A549 (cell line): Measurements from ENCODE around the gene DPYD.

Source experiments
- CBX8 ChIP-seq: fragments of 200-600 bp; sonication (generic); IDR thresholded peaks from 2 replicates; pipeline ENCODE4 v1.6.1; 2016
- JUNB ChIP-seq: fragments of >200 bp; sonication (Bioruptor Twin); formaldehyde crosslinking; IDR thresholded peaks from 2 replicates; pipeline ENCODE4 v1.6.1; 2016
- KDM1A ChIP-seq: fragments of 200-600 bp; sonication (generic); IDR thresholded peaks from 2 replicates; pipeline ENCODE4 v1.6.1; 2016; ENCODE audit warnings: low read depth, mild to moderate bottlenecking
- KDM5A ChIP-seq: fragments of 200-600 bp; sonication (generic); IDR thresholded peaks from 2 replicates; pipeline ENCODE4 v1.6.1; 2016; ENCODE audit warnings: antibody characterized with exemption, mild to moderate bottlenecking
- NPAS2 ChIP-seq: fragments of 250-450 bp; sonication (Bioruptor Pico); IDR thresholded peaks from 2 replicates; pipeline ENCODE4 v1.8.0; 2022; ENCODE audit warnings: mild to moderate bottlenecking, moderate library complexity, borderline replicate concordance
- POLR2A ChIP-seq: IDR thresholded peaks from 2 replicates; pipeline ENCODE4 v1.6.1; 2012; ENCODE audit warnings: mild to moderate bottlenecking, low read length
- RAD21 ChIP-seq, 2 experiments: fragments of >200 bp in 1 of 2; sonication (Bioruptor Twin) in 1 of 2; formaldehyde crosslinking in 1 of 2; IDR thresholded peaks in 1 of 2; conservative IDR thresholded peaks in 1 of 2; 2 replicates in 1 of 2; 3 replicates in 1 of 2; pipeline ENCODE4 v1.6.1; 2012 to 2018; ENCODE audit warnings: inconsistent platforms in 1 of 2
- RCOR1 ChIP-seq: fragments of 150-350 bp; IDR thresholded peaks from 2 replicates; pipeline ENCODE4 v1.6.1; 2014; ENCODE audit warnings: antibody characterized with exemption, low read length, low read depth
- SMC3 ChIP-seq: fragments of >200 bp; sonication (Bioruptor Twin); formaldehyde crosslinking; IDR thresholded peaks from 3 replicates; pipeline ENCODE4 v1.6.1; 2018; ENCODE audit warnings: inconsistent platforms
- ZNF302 ChIP-seq: fragments of 250-450 bp; sonication (Bioruptor Pico); IDR thresholded peaks from 2 replicates; pipeline ENCODE4 v1.9.0; 2021; ENCODE audit warnings: inconsistent platforms, mild to moderate bottlenecking, moderate library complexity
- TF ChIP-seq, protein P1 (sequence below): fragments of >200 bp; sonication (Bioruptor Twin); formaldehyde crosslinking; IDR thresholded peaks from 3 replicates; pipeline ENCODE4 v1.5.1; 2016
- TF ChIP-seq, protein P2 (sequence below): fragments of 200-600 bp; sonication (generic); IDR thresholded peaks from 2 replicates; pipeline ENCODE4 v1.6.1; 2016; ENCODE audit warnings: antibody characterized with exemption, mild to moderate bottlenecking, moderate library complexity
- TF ChIP-seq, protein P3 (sequence below): IDR thresholded peaks from 2 replicates; pipeline ENCODE4 v1.6.1; 2012

DNA sequence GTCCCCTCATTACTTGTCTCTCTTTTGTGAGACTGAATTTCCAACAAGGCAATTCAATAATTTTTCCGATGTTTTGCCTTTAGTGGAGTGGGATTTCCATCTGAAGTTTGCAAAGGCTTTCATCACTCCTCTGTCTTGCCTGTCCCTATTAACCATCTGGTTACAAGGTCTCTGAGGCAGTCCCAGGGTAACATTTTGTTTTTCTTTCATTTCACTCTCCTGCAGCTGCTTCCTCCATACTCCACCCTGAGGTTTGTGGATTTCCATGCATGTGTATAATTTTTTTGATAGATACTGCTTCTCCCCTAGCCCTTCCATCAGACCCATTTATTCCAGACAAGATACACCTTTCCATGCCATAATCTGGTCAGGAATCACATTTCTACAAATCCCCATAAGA lies 832.4 kb downstream of the DPYD start:
- TF ChIP-seq, protein P1, sequence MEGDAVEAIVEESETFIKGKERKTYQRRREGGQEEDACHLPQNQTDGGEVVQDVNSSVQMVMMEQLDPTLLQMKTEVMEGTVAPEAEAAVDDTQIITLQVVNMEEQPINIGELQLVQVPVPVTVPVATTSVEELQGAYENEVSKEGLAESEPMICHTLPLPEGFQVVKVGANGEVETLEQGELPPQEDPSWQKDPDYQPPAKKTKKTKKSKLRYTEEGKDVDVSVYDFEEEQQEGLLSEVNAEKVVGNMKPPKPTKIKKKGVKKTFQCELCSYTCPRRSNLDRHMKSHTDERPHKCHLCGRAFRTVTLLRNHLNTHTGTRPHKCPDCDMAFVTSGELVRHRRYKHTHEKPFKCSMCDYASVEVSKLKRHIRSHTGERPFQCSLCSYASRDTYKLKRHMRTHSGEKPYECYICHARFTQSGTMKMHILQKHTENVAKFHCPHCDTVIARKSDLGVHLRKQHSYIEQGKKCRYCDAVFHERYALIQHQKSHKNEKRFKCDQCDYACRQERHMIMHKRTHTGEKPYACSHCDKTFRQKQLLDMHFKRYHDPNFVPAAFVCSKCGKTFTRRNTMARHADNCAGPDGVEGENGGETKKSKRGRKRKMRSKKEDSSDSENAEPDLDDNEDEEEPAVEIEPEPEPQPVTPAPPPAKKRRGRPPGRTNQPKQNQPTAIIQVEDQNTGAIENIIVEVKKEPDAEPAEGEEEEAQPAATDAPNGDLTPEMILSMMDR: no peak
- TF ChIP-seq SMC3 (no peak), RAD21 (conservative IDR thresholded peaks at IDR 0.05 in 1 of 2, IDR thresholded peaks at IDR 0.05 in 1 of 2) (no peak), RCOR1 (no peak), POLR2A (no peak), CBX8 (no peak), NPAS2 (no peak), ZNF302 (CRISPR knock-in tag) (no peak), JUNB (no peak), KDM1A (no peak), KDM5A (no peak)
- TF ChIP-seq, protein P2, sequence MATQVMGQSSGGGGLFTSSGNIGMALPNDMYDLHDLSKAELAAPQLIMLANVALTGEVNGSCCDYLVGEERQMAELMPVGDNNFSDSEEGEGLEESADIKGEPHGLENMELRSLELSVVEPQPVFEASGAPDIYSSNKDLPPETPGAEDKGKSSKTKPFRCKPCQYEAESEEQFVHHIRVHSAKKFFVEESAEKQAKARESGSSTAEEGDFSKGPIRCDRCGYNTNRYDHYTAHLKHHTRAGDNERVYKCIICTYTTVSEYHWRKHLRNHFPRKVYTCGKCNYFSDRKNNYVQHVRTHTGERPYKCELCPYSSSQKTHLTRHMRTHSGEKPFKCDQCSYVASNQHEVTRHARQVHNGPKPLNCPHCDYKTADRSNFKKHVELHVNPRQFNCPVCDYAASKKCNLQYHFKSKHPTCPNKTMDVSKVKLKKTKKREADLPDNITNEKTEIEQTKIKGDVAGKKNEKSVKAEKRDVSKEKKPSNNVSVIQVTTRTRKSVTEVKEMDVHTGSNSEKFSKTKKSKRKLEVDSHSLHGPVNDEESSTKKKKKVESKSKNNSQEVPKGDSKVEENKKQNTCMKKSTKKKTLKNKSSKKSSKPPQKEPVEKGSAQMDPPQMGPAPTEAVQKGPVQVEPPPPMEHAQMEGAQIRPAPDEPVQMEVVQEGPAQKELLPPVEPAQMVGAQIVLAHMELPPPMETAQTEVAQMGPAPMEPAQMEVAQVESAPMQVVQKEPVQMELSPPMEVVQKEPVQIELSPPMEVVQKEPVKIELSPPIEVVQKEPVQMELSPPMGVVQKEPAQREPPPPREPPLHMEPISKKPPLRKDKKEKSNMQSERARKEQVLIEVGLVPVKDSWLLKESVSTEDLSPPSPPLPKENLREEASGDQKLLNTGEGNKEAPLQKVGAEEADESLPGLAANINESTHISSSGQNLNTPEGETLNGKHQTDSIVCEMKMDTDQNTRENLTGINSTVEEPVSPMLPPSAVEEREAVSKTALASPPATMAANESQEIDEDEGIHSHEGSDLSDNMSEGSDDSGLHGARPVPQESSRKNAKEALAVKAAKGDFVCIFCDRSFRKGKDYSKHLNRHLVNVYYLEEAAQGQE: no peak
- TF ChIP-seq, protein P3, sequence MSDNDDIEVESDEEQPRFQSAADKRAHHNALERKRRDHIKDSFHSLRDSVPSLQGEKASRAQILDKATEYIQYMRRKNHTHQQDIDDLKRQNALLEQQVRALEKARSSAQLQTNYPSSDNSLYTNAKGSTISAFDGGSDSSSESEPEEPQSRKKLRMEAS: no peak
